Measurements from ENCODE around the gene DUOXA2. TPM values are rescaled to one million over a fixed set of nuclear protein-coding genes. Genes with fewer than 3 reads are reported as not detected.

DUOXA2 gene
- total RNA-seq, 1 experiment from 2014 or later, result not detected

- no TSS peak for BruUV-seq (replicated peaks)
- intact Hi-C loops (cut with micrococcal nuclease; ENCODE audit: unreplicated experiment), result no loop called here
- DNase-seq, result no peak
- Mint-ChIP-seq H3K27ac (ENCODE audit: unreplicated experiment) (no peak overlapping the region), H3K9me3 (ENCODE audit: low read depth, unreplicated experiment) (no peaks in the 10 kb centered on the region), H3K4me3 (ENCODE audit: low read depth, unreplicated experiment) (no peak overlapping the region), H3K27me3 (ENCODE audit: unreplicated experiment) (peaks cover 58% of the 10 kb centered on the region), H3K4me1 (ENCODE audit: low read depth, unreplicated experiment) (no peaks in the 10 kb centered on the region), H3K36me3 (ENCODE audit: insufficient read depth, unreplicated experiment) (no peaks in the 10 kb centered on the region)
- no peak for TF ChIP-seq CTCF (IDR thresholded peaks at IDR 0.05; ENCODE audit: unreplicated experiment)
- CTCF ChIA-PET, result interaction anchor here (1.1 kb wide), 1 partner anchor 20 kb away, joined by 3 read pairs; no protein-coding TSS in a partner anchor
These were observed 16.7 kb upstream of the DUOXA2 start for GRCh38 chr15:45097466-45097865.

- no peak for DNase-seq
- BruUV-seq (replicated peaks), result no TSS peak
- H3K4me3 Mint-ChIP-seq (ENCODE audit: low read depth, unreplicated experiment), result no peak overlapping the region
- H3K27me3 Mint-ChIP-seq (ENCODE audit: unreplicated experiment), result peaks cover 57% of the 10 kb centered on the region
- no peak overlapping the region for H3K27ac Mint-ChIP-seq (ENCODE audit: unreplicated experiment)
- no peaks in the 10 kb centered on the region for H3K36me3 Mint-ChIP-seq (ENCODE audit: insufficient read depth, unreplicated experiment)
- intact Hi-C loops (cut with micrococcal nuclease; ENCODE audit: unreplicated experiment), result no loop called here
- no peaks in the 10 kb centered on the region for H3K4me1 Mint-ChIP-seq (ENCODE audit: low read depth, unreplicated experiment)
- TF ChIP-seq CTCF (IDR thresholded peaks at IDR 0.05; ENCODE audit: unreplicated experiment), result no peak
- CTCF ChIA-PET, result no interaction called here
- H3K9me3 Mint-ChIP-seq (ENCODE audit: low read depth, unreplicated experiment), result no peaks in the 10 kb centered on the region
These were observed 14.5 kb upstream of the DUOXA2 start for GRCh38 chr15:45099549-45100165.

- H3K36me3 Mint-ChIP-seq (ENCODE audit: insufficient read depth, unreplicated experiment), result no peaks in the 10 kb centered on the region
- H3K9me3 Mint-ChIP-seq (ENCODE audit: low read depth, unreplicated experiment), result no peaks in the 10 kb centered on the region
- no TSS peak for BruUV-seq (replicated peaks)
- TF ChIP-seq CTCF (IDR thresholded peaks at IDR 0.05; ENCODE audit: unreplicated experiment), result no peak
- H3K27ac Mint-ChIP-seq (ENCODE audit: unreplicated experiment), result no peak overlapping the region
- DNase-seq, result no peak
- H3K4me1 Mint-ChIP-seq (ENCODE audit: low read depth, unreplicated experiment), result no peaks in the 10 kb centered on the region
- no peak overlapping the region for H3K4me3 Mint-ChIP-seq (ENCODE audit: low read depth, unreplicated experiment)
- intact Hi-C loops (cut with micrococcal nuclease; ENCODE audit: unreplicated experiment), result no loop called here
- H3K27me3 Mint-ChIP-seq (ENCODE audit: unreplicated experiment), result peaks cover 71% of the 10 kb centered on the region
- CTCF ChIA-PET, result no interaction called here
These were observed 13.1 kb upstream of the DUOXA2 start for GRCh38 chr15:45100884-45101625.

GRCh38 chr15:45101749-45102148 is 12.4 kb upstream of the DUOXA2 start:
- Mint-ChIP-seq H3K27me3 (ENCODE audit: unreplicated experiment) (peaks cover 78% of the 10 kb centered on the region), H3K36me3 (ENCODE audit: insufficient read depth, unreplicated experiment) (no peaks in the 10 kb centered on the region), H3K4me3 (ENCODE audit: low read depth, unreplicated experiment) (no peak overlapping the region), H3K4me1 (ENCODE audit: low read depth, unreplicated experiment) (no peaks in the 10 kb centered on the region), H3K27ac (ENCODE audit: unreplicated experiment) (no peak overlapping the region), H3K9me3 (ENCODE audit: low read depth, unreplicated experiment) (no peaks in the 10 kb centered on the region)
- TF ChIP-seq CTCF (IDR thresholded peaks at IDR 0.05; ENCODE audit: unreplicated experiment), result no peak
- no peak for DNase-seq
- BruUV-seq (replicated peaks), result no TSS peak
- intact Hi-C loops (cut with micrococcal nuclease; ENCODE audit: unreplicated experiment), result no loop called here
- CTCF ChIA-PET, result no interaction called here
